H1 (cell line): Measurements from ENCODE around the gene MRPL1. TPM values are rescaled to one million over a fixed set of nuclear protein-coding genes. Genes with fewer than 3 reads are reported as not detected.
A peak's percentile ranks its signal among the peaks of the same experiment; 100 is the strongest.

ENCODE experiments used
- CTCF ChIA-PET: fragments of 300-600 bp; sonication (Branson Sonifier 250); formaldehyde crosslinking; loops from one replicate; lab custom pipeline; 2021; ENCODE audit not compliant: partially characterized antibody; lab: Charles Lee
- POLR2A ChIA-PET: fragments of 300-600 bp; sonication (Branson Sonifier 250); formaldehyde crosslinking; loops from one replicate; lab custom pipeline; 2021; ENCODE audit warnings: inconsistent platforms; ENCODE audit not compliant: partially characterized antibody; lab: Charles Lee
- DNase-seq, 2 experiments: peaks; one replicate each; pipeline versions ENCODE4 v3.0.0 to v3.0.0-alpha.2; 2010 to 2022; ENCODE audit warnings: low spot score in 2 of 2, low read depth in 1 of 2, mixed read lengths in 1 of 2
- FAIRE-seq: peaks from 2 replicates; lab custom pipeline; 2011; peaks lifted over from hg19 to GRCh38; lab: Jason Lieb, UNC
- H2AFZ ChIP-seq: 2 replicates; pipeline ENCODE4 v1.8.1; 2012; ENCODE audit warnings: low read length, inconsistent platforms
- H2AK5ac ChIP-seq: 2 replicates; pipeline ENCODE4 v1.6.1; 2013; ENCODE audit warnings: low read depth, low read length
- H2BK120ac ChIP-seq: replicated peaks from 2 replicates; pipeline ENCODE3; 2013; ENCODE audit warnings: low read depth, low read length, inconsistent platforms
- H2BK12ac ChIP-seq: 2 replicates; pipeline ENCODE4 v1.6.1; 2013; ENCODE audit warnings: low read depth, low read length
- H2BK15ac ChIP-seq: 2 replicates; pipeline ENCODE4 v1.6.1; 2013; ENCODE audit warnings: low read length
- H2BK20ac ChIP-seq: 2 replicates; pipeline ENCODE4 v1.6.1; 2013; ENCODE audit warnings: low read length
- H2BK5ac ChIP-seq: 2 replicates; pipeline ENCODE4 v1.6.1; 2013; ENCODE audit warnings: low read depth, low read length
- H3K14ac ChIP-seq: 2 replicates; pipeline ENCODE4 v1.6.1; 2013; ENCODE audit warnings: inconsistent platforms; ENCODE audit not compliant: insufficient read length
- H3K18ac ChIP-seq: 2 replicates; pipeline ENCODE4 v1.6.1; 2013; ENCODE audit warnings: low read length; ENCODE audit errors: extremely low read depth
- H3K23ac ChIP-seq: 2 replicates; pipeline ENCODE4 v1.6.1; 2013; ENCODE audit warnings: inconsistent platforms; ENCODE audit not compliant: insufficient read length
- H3K23me2 ChIP-seq: 2 replicates; pipeline ENCODE4 v1.6.1; 2013; ENCODE audit warnings: low read depth, low read length
- H3K27ac ChIP-seq: 2 replicates; pipeline ENCODE4 v1.6.1; 2011; ENCODE audit warnings: low read depth, low read length, inconsistent platforms
- H3K27me3 ChIP-seq, 4 experiments: replicated peaks in 1 of 4; 1 replicate in 1 of 4; 2 replicates in 3 of 4; pipeline versions ENCODE4 v1.6.1 to v1.8.1; 2011 to 2013; ENCODE audit warnings: low read length in 3 of 4, mild to moderate bottlenecking in 3 of 4, inconsistent platforms in 2 of 4, mixed read lengths in 2 of 4, moderate library complexity in 1 of 4; ENCODE audit not compliant: control insufficient read depth in 3 of 4, insufficient read depth in 3 of 4; ENCODE audit errors: extremely low read depth in 1 of 4
- H3K36me3 ChIP-seq, 4 experiments: 2 replicates each; pipeline versions ENCODE4 v1.6.1 to v1.8.1; 2011 to 2013; ENCODE audit warnings: mild to moderate bottlenecking in 4 of 4, low read length in 3 of 4, moderate library complexity in 2 of 4, control low read depth in 1 of 4, inconsistent platforms in 1 of 4; ENCODE audit not compliant: insufficient read depth in 4 of 4, control insufficient read depth in 2 of 4
- H3K4ac ChIP-seq: replicated peaks from 2 replicates; pipeline ENCODE3; 2013; ENCODE audit warnings: low read length, low read depth, mixed read lengths, inconsistent platforms; ENCODE audit not compliant: insufficient read length
- H3K4me1 ChIP-seq, 4 experiments: replicated peaks in 1 of 4; 1 replicate in 1 of 4; 2 replicates in 3 of 4; pipeline versions ENCODE4 v1.6.1 to v1.8.1; 2011 to 2013; ENCODE audit warnings: low read length in 3 of 4, inconsistent platforms in 2 of 4, mixed read lengths in 1 of 4; ENCODE audit not compliant: insufficient read depth in 4 of 4, control insufficient read depth in 3 of 4
- H3K4me2 ChIP-seq, 2 experiments: 2 replicates each; pipeline versions ENCODE4 v1.6.1 to v1.8.1; 2011 to 2013; ENCODE audit warnings: low read depth in 2 of 2, low read length in 2 of 2, control low read depth in 1 of 2, inconsistent platforms in 1 of 2, mild to moderate bottlenecking in 1 of 2; ENCODE audit not compliant: insufficient read depth in 1 of 2
- H3K4me3 ChIP-seq, 4 experiments: fragments of 200-600, 300-600 bp in 1 of 4; sonication (generic), shearing (Covaris generic), sonication (Bioruptor Twin) in 1 of 4; 2 replicates each; pipeline versions ENCODE4 v1.5.1 to v1.8.1; 2011 to 2016; ENCODE audit warnings: low read length in 4 of 4, low read depth in 3 of 4, control low read depth in 2 of 4, inconsistent platforms in 2 of 4, mild to moderate bottlenecking in 2 of 4, mixed read lengths in 1 of 4, moderate library complexity in 1 of 4; ENCODE audit not compliant: insufficient read depth in 2 of 4; ENCODE audit errors: extremely low read depth in 1 of 4
- H3K56ac ChIP-seq: replicated peaks from 2 replicates; pipeline ENCODE3; 2013; ENCODE audit warnings: low read depth, mild to moderate bottlenecking, mixed read lengths, low read length, inconsistent platforms; ENCODE audit not compliant: insufficient read length
- H3K79me1 ChIP-seq: 2 replicates; pipeline ENCODE4 v1.6.1; 2013; ENCODE audit warnings: low read depth, low read length, control low read depth
- H3K79me2 ChIP-seq, 2 experiments: 2 replicates each; pipeline versions ENCODE4 v1.6.1 to v1.8.1; 2012 to 2013; ENCODE audit warnings: low read length in 2 of 2, mild to moderate bottlenecking in 2 of 2, inconsistent platforms in 1 of 2; ENCODE audit not compliant: insufficient read depth in 2 of 2, control insufficient read depth in 1 of 2
- H3K9ac ChIP-seq, 4 experiments: replicated peaks in 1 of 4; 1 replicate in 1 of 4; 2 replicates in 3 of 4; pipeline versions ENCODE4 v1.6.1 to v1.8.1; 2011 to 2013; ENCODE audit warnings: low read depth in 3 of 4, low read length in 3 of 4, control low read depth in 2 of 4, mild to moderate bottlenecking in 2 of 4, moderate library complexity in 2 of 4, inconsistent platforms in 1 of 4; ENCODE audit errors: extremely low read depth in 1 of 4
- H3K9me3 ChIP-seq, 2 experiments: 2 replicates each; pipeline versions ENCODE4 v1.6.1 to v1.8.1; 2012 to 2013; ENCODE audit warnings: mild to moderate bottlenecking in 2 of 2, moderate library complexity in 2 of 2, control low read depth in 1 of 2, inconsistent platforms in 1 of 2, low read depth in 1 of 2, low read length in 1 of 2, mixed read lengths in 1 of 2; ENCODE audit not compliant: insufficient read depth in 2 of 2
- H4K20me1 ChIP-seq, 2 experiments: replicated peaks in 1 of 2; 2 replicates each; pipeline versions ENCODE3 to v1.8.1; 2011 to 2013; ENCODE audit warnings: inconsistent platforms in 2 of 2, low read length in 2 of 2, mild to moderate bottlenecking in 1 of 2; ENCODE audit not compliant: insufficient read depth in 2 of 2, control insufficient read depth in 1 of 2
- H4K5ac ChIP-seq: 2 replicates; pipeline ENCODE4 v1.6.1; 2013; ENCODE audit warnings: low read length, low read depth, mixed read lengths, inconsistent platforms; ENCODE audit not compliant: insufficient read length
- H4K8ac ChIP-seq: 2 replicates; pipeline ENCODE4 v1.8.0; 2013; ENCODE audit warnings: mild to moderate bottlenecking, moderate library complexity, low read length, inconsistent platforms; ENCODE audit not compliant: insufficient read depth; ENCODE audit errors: extremely low read depth
- H4K91ac ChIP-seq: replicated peaks from 2 replicates; pipeline ENCODE3; 2013; ENCODE audit warnings: low read length, mixed read lengths, inconsistent platforms; ENCODE audit not compliant: insufficient read length
- NANOG ChIP-seq: IDR thresholded peaks from 2 replicates; pipeline ENCODE4 v1.6.1; 2011; ENCODE audit warnings: low read length, low read depth, mild to moderate bottlenecking, inconsistent platforms; ENCODE audit not compliant: insufficient read depth, poor library complexity, severe bottlenecking
- RBBP5 ChIP-seq: IDR thresholded peaks from 2 replicates; pipeline ENCODE4 v1.7.1; 2012; ENCODE audit warnings: low read depth, mild to moderate bottlenecking, inconsistent platforms, low read length, moderate library complexity, borderline replicate concordance
- SIX5 ChIP-seq: IDR thresholded peaks from 2 replicates; pipeline ENCODE4 v1.6.1; 2011; ENCODE audit warnings: mild to moderate bottlenecking, low read depth, low read length
- SP4 ChIP-seq: IDR thresholded peaks from 2 replicates; pipeline ENCODE4 v1.6.1; 2012; ENCODE audit warnings: low read length, inconsistent platforms
- WGBS, 2 experiments: shearing (Covaris generic) in 1 of 2; methylation state at CpG; one replicate each; pipeline versions ENCODE4 v1.1.6 to v1.1.7; 2013 to 2015; ENCODE audit warnings: low lambda C conversion rate in 2 of 2, mixed read lengths in 2 of 2, inconsistent platforms in 1 of 2, low coverage in 1 of 2, missing lambda C conversion rate in 1 of 2; ENCODE audit not compliant: insufficient replicate concordance in 2 of 2, insufficient coverage in 1 of 2, insufficient read length in 1 of 2; ENCODE audit errors: extremely low coverage in 1 of 2, missing lambda C conversion rate in 1 of 2; 5-methylcytosine and 5-hydroxymethylcytosine counted together
- polyA plus RNA-seq, 7 experiments: library from polyadenylated mRNA; depleted of rRNA in 3 of 7; stranded (reverse) in 5 of 7; unstranded in 2 of 7; fragments of >200 nt in 5 of 7; fragments of 200-250 nt in 2 of 7; gene quantifications; 1 replicate in 5 of 7; 2 replicates in 1 of 7; 4 replicates in 1 of 7; pipeline versions ENCODE4 v1.2.1 to v1.2.3, GENCODE V29; 2011 to 2013; ENCODE audit warnings: missing spikeins in 2 of 7, mixed read lengths in 2 of 7
- total RNA-seq: library from RNA; stranded (reverse); fragmentation: NEBNext Ultra II Directional; extraction: Animal tissue kit (Norgen Biotek cat#: 25700); gene quantifications from 2 replicates; pipeline ENCODE4 v1.2.1, GENCODE V29; 2021
- TF ChIP-seq, protein P1 (sequence below): IDR thresholded peaks from 2 replicates; pipeline ENCODE4 v1.6.1; 2012; ENCODE audit warnings: inconsistent platforms
- TF ChIP-seq, protein P2 (sequence below): IDR thresholded peaks from 2 replicates; pipeline ENCODE4 v1.6.1; 2011; ENCODE audit warnings: low read depth, mild to moderate bottlenecking, low read length; ENCODE audit not compliant: insufficient read depth

MRPL1 gene
- total and polyA plus RNA-seq, 2 of the 8 experiments (the other 6 are each of a cell fraction or from before 2014, with no cell fraction given), result 9.6 to 37.0 TPM

DNA sequence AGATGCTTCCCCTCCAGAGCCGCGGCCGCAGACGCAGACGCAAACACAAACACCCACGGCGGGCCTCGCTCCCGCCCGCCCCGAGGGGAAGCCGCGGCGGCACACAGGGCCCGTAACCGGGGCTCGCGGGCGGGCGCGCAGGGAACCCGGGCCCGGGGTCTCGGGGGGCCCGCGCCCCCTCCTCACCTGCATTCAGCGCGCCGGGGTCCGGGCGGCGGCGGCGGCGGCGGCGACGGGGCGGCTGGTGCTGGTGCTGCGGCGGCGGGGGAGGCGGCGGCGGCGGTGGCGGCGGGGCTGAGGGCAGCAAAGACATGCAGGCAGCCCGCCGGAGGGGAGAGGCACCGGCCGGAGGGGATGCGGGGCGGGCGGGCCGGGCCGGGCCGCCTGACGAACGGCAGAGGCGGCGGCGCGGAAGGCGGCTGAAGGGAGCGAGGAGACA lies 43.2 kb upstream of the MRPL1 start:
- no peak overlapping the region for H3K56ac ChIP-seq
- no peak overlapping the region for H4K91ac ChIP-seq
- H3K36me3 ChIP-seq, result no peaks in the 10 kb centered on the region
- no peak overlapping the region for H3K4ac ChIP-seq
- H2BK15ac ChIP-seq, result no peak overlapping the region
- 0% methylated on average over 9 of the region's 66 CpGs; no CpG with 5 or more reads in 1 of the 2 experiments for WGBS, 2 experiments
- FAIRE-seq, result no peak
- H4K20me1 ChIP-seq, result peaks cover 0 to 2% of the 10 kb centered on the region in 2 experiments
- peak overlapping the region in 3 of 4 experiments; percentile 20 to 70 (median 43); a peak in 4 of 7 replicates for H3K9ac ChIP-seq
- no peak overlapping the region for H3K27ac ChIP-seq
- H3K4me1 ChIP-seq, result peaks cover 0 to 4% (median 2%) of the 10 kb centered on the region in 4 experiments; a peak in 4 of 7 replicates
- no peak overlapping the region for H3K14ac ChIP-seq
- H3K4me3 ChIP-seq, result peak overlapping the region; percentile 82 to 96 (median 84)
- peak overlapping the region; percentile 34; the same call in 1 of the 2 replicates for H2AFZ ChIP-seq
- no peak overlapping the region for H2BK120ac ChIP-seq
- no peaks in the 10 kb centered on the region for H3K9me3 ChIP-seq
- H3K27me3 ChIP-seq, result peaks cover 0 to 5% (median 2%) of the 10 kb centered on the region in 4 experiments; a peak in 2 of 7 replicates
- ChIA-PET CTCF (no interaction called here), POLR2A (interaction anchor here (1.3 kb wide), 1 partner anchor 43 kb away, joined by 13 read pairs; the partner anchor contains the start of gene MRPL1)
- no peak overlapping the region for H2BK20ac ChIP-seq
- H3K79me2 ChIP-seq, result peaks cover 0 to 5% of the 10 kb centered on the region in 2 experiments; a peak in 1 of 4 replicates
- no peak overlapping the region for H3K18ac ChIP-seq
- DNase-seq, result no peak
- no peak overlapping the region for H4K5ac ChIP-seq
- H2AK5ac ChIP-seq, result no peak overlapping the region
- H2BK12ac ChIP-seq, result no peak overlapping the region
- peak overlapping the region; percentile 59 to 96 for H3K4me2 ChIP-seq
- no peak overlapping the region for H2BK5ac ChIP-seq
- peaks cover 8% of the 10 kb centered on the region; the same call in 1 of the 2 replicates for H3K23me2 ChIP-seq
- TF ChIP-seq RBBP5 (peak; percentile 32), SIX5 (no peak), NANOG (no peak), SP4 (no peak)
- TF ChIP-seq, protein P1, sequence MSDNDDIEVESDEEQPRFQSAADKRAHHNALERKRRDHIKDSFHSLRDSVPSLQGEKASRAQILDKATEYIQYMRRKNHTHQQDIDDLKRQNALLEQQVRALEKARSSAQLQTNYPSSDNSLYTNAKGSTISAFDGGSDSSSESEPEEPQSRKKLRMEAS, result no peak
- TF ChIP-seq, protein P2, sequence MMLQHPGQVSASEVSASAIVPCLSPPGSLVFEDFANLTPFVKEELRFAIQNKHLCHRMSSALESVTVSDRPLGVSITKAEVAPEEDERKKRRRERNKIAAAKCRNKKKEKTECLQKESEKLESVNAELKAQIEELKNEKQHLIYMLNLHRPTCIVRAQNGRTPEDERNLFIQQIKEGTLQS, result no peak
- H3K23ac ChIP-seq, result no peak overlapping the region
- H4K8ac ChIP-seq, result no peak overlapping the region
- H3K79me1 ChIP-seq, result no peaks in the 10 kb centered on the region
